Activated CD4-positive, CD25-positive, alpha-beta regulatory T cell (primary cell): ENCODE results near the gene SORCS1.
"Not testable (repeated sequence)": the region's sequence is repeated elsewhere in the genome, so short reads cannot be mapped to it uniquely, and the experiment has no call there.

ENCODE experiments used
- DNase-seq, 4 experiments: peaks; one replicate each; lab custom pipeline; 2025; lab: John Stamatoyannopoulos, UW

The SORCS1 gene

GRCh38 chr10:107043461-107043860 lies 121.0 kb downstream of the SORCS1 start:
- no peak for DNase-seq

GRCh38 chr10:107037192-107038122 lies 127.0 kb downstream of the SORCS1 start:
- DNase-seq: no peak

- DNase-seq: no peak
Measured at GRCh38 chr10:107033799-107034422, 130.6 kb downstream of the SORCS1 start.

GRCh38 chr10:107032700-107033401 lies 131.7 kb downstream of the SORCS1 start:
- DNase-seq: no peak

- no peak for DNase-seq
Measured at GRCh38 chr10:107031931-107032699, 132.4 kb downstream of the SORCS1 start.

- DNase-seq: no peak
Measured at GRCh38 chr10:107028236-107028635, 136.3 kb downstream of the SORCS1 start.

- no peak for DNase-seq
Measured at GRCh38 chr10:107025676-107026075, 138.8 kb downstream of the SORCS1 start.

GRCh38 chr10:107024033-107024432 lies 140.5 kb downstream of the SORCS1 start:
- DNase-seq: not testable (repeated sequence)

- no peak for DNase-seq
Measured at GRCh38 chr10:107022600-107023354, 141.7 kb downstream of the SORCS1 start.

- no peak for DNase-seq
Measured at GRCh38 chr10:107019154-107019553, 145.4 kb downstream of the SORCS1 start.

- DNase-seq: no peak
Measured at GRCh38 chr10:107013258-107014006, 151.1 kb downstream of the SORCS1 start.

GRCh38 chr10:107011992-107012391 lies 152.5 kb downstream of the SORCS1 start:
- no peak for DNase-seq

GRCh38 chr10:107011105-107011504 lies 153.4 kb downstream of the SORCS1 start:
- no peak for DNase-seq

- DNase-seq: no peak
Measured at GRCh38 chr10:107010531-107010930, 154.0 kb downstream of the SORCS1 start.

GRCh38 chr10:107004362-107004761 lies 160.1 kb downstream of the SORCS1 start:
- DNase-seq: no peak

GRCh38 chr10:107002068-107002467 lies 162.4 kb downstream of the SORCS1 start:
- DNase-seq: no peak

GRCh38 chr10:106999118-106999707 lies 165.3 kb downstream of the SORCS1 start:
- DNase-seq: no peak

- DNase-seq: no peak
Measured at GRCh38 chr10:106997721-106998120, 166.8 kb downstream of the SORCS1 start.

GRCh38 chr10:106996510-106996909 lies 168.0 kb downstream of the SORCS1 start:
- DNase-seq: no peak

- DNase-seq: no peak
Measured at GRCh38 chr10:106992055-106992454, 172.5 kb downstream of the SORCS1 start.
